K562 (cell line): ENCODE results near the gene DMAC2L. TPM values are rescaled to one million over a fixed set of nuclear protein-coding genes. Genes with fewer than 3 reads are reported as not detected.
A peak's percentile ranks its signal among the peaks of the same experiment; 100 is the strongest.

Experiments used
- BCL6 ChIP-seq: fragments of 250-450 bp; sonication (Bioruptor Pico); IDR thresholded peaks from 2 replicates; pipeline ENCODE4 v1.4.0; 2020
- CBX2 ChIP-seq: fragments of 200-600 bp; sonication (generic); IDR thresholded peaks from one replicate; pipeline ENCODE4 v1.6.1; 2012; ENCODE audit warnings: mild to moderate bottlenecking, low read length, inconsistent platforms; ENCODE audit not compliant: insufficient read depth, poor library complexity, severe bottlenecking
- CBX8 ChIP-seq: fragments of 200-600 bp; sonication (generic); IDR thresholded peaks from 2 replicates; pipeline ENCODE4 v1.6.1; 2012; ENCODE audit warnings: borderline replicate concordance, mixed run types, low read depth, mild to moderate bottlenecking, moderate library complexity, mixed read lengths, low read length, control low read depth, inconsistent platforms; ENCODE audit not compliant: poor library complexity, severe bottlenecking; ENCODE audit errors: extremely low read depth
- CC2D1A ChIP-seq: fragments of 450-650 bp; IDR thresholded peaks from 2 replicates; pipeline ENCODE4 v1.6.1; 2017; ENCODE audit warnings: mild to moderate bottlenecking
- ESRRA ChIP-seq: fragments of 450-650 bp; IDR thresholded peaks from 2 replicates; pipeline ENCODE4 v1.6.1; 2014; ENCODE audit warnings: low read depth, mild to moderate bottlenecking, moderate library complexity, borderline replicate concordance
- FOXM1 ChIP-seq, 2 experiments: fragments of 450-650 bp in 1 of 2; sonication (generic) in 1 of 2; formaldehyde crosslinking in 1 of 2; IDR thresholded peaks; 2 replicates each; pipeline versions ENCODE4 v1.6.1 to v1.9.0; 2017 to 2022; ENCODE audit warnings: low read depth in 2 of 2, mild to moderate bottlenecking in 2 of 2, missing genetic modification reagents in 1 of 2, moderate library complexity in 1 of 2
- GABPB1 ChIP-seq: sonication (generic); formaldehyde crosslinking; IDR thresholded peaks from 2 replicates; pipeline ENCODE4 v1.8.0; 2022; ENCODE audit warnings: mild to moderate bottlenecking, missing genetic modification reagents
- HDAC1 ChIP-seq, 2 experiments: fragments of 450-650 bp; IDR thresholded peaks; 2 replicates each; pipeline ENCODE4 v1.6.1; 2016 to 2017; ENCODE audit warnings: inconsistent platforms in 1 of 2, mild to moderate bottlenecking in 1 of 2, moderate library complexity in 1 of 2
- PCBP1 ChIP-seq: fragments of 200-400 bp; formaldehyde crosslinking; IDR thresholded peaks from 2 replicates; pipeline ENCODE4 v1.6.1; 2018; ENCODE audit warnings: mild to moderate bottlenecking, low read depth, low read length; ENCODE audit not compliant: poor library complexity, severe bottlenecking
- SUPT5H ChIP-seq: fragments of 450-650 bp; IDR thresholded peaks from 2 replicates; pipeline ENCODE4 v1.6.1; 2016
- TAF1 ChIP-seq: IDR thresholded peaks from 2 replicates; pipeline ENCODE4 v1.6.1; 2011; ENCODE audit warnings: mild to moderate bottlenecking, low read length, moderate library complexity; ENCODE audit not compliant: insufficient read depth, control insufficient read depth, severe bottlenecking; ENCODE audit errors: extremely low read depth
- ZC3H4 ChIP-seq: sonication (generic); formaldehyde crosslinking; IDR thresholded peaks from 2 replicates; pipeline ENCODE4 v1.9.0; 2021; ENCODE audit warnings: missing genetic modification reagents, borderline replicate concordance
- ZEB2 ChIP-seq: fragments of 450-650 bp; IDR thresholded peaks from 2 replicates; pipeline ENCODE4 v1.6.1; 2016
- ZNF24 ChIP-seq: fragments of 450-650 bp; IDR thresholded peaks from 2 replicates; pipeline ENCODE4 v1.6.1; 2016
- polyA plus RNA-seq, 8 experiments: library from polyadenylated mRNA; depleted of rRNA in 4 of 8; stranded (reverse) in 5 of 8; unstranded in 3 of 8; fragments of >200 nt; fragmentation: Nextera tagmentation in 2 of 8; fragmentation: Illumina TruSeq in 1 of 8; extraction: Ambion mirVana in 2 of 8; extraction: Trizol in 1 of 8; gene quantifications; 2 replicates each; pipeline versions ENCODE4 v1.2.1 to v1.2.3, GENCODE V29; 2011 to 2014; ENCODE audit warnings: inconsistent platforms in 1 of 8, missing spikeins in 1 of 8
- total RNA-seq, 7 experiments: library from RNA; depleted of rRNA in 6 of 7; stranded (reverse); fragments of >200 nt in 6 of 7; fragmentation: Illumina TruSeq in 2 of 7; extraction: Trizol in 2 of 7; gene quantifications; 2 replicates each; pipeline versions ENCODE4 v1.2.1 to v1.2.3, GENCODE V29; 2011 to 2021; ENCODE audit warnings: low replicate concordance in 1 of 7
- TF ChIP-seq, protein P1 (sequence below): fragments of 450-650 bp; IDR thresholded peaks from 2 replicates; pipeline ENCODE4 v1.6.1; 2016; ENCODE audit warnings: mild to moderate bottlenecking, moderate library complexity
- TF ChIP-seq, protein P2 (sequence below): sonication (generic); formaldehyde crosslinking; IDR thresholded peaks from 2 replicates; pipeline ENCODE4 v1.9.0; 2022; ENCODE audit warnings: mild to moderate bottlenecking, missing genetic modification reagents

DMAC2L gene
- total and polyA plus RNA-seq, 9 of the 15 experiments (the other 6 are each of a cell fraction or from before 2014, with no cell fraction given) = 4.0 to 37.2 (median 9.3) TPM

DNA sequence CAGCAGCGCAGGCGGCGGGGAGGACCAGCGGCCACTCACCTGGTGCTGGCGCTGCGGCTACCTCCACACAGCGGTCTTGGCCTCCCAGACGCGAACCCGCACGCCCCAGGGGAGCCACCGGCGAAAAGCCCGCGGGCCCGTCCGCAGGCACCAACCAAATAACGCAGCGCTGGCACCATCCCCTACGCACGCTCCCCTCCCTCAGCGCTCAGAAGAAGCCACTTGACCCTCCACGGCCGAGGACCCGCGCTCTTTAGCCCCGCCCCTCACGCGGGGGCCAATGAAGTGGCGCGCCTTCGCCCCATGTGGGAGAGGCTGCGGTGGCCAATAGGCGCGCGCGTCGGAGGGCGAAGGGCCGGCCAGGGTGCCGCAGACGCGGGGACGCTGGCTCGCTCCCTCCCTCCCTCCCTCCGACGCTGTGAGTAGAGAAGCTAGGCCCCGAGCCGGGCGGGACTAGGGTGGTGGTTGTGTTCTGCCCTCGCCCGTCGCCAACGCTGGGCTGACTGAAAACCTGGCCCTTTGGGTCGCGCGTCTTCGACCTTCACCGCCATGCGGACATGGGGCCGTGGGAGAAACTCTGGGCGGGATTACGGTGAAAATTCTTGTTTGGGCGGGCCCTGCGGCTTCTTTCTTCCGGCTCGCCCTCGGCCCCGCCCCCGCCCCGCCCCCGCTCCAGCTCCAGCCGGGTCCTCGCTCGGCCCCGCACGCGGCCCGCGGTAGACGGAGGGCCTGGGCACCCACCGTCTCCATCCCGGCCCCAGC is at the start of gene DMAC2L, which contains the start of gene L2HGDH (continued):
- TF ChIP-seq, protein P1, sequence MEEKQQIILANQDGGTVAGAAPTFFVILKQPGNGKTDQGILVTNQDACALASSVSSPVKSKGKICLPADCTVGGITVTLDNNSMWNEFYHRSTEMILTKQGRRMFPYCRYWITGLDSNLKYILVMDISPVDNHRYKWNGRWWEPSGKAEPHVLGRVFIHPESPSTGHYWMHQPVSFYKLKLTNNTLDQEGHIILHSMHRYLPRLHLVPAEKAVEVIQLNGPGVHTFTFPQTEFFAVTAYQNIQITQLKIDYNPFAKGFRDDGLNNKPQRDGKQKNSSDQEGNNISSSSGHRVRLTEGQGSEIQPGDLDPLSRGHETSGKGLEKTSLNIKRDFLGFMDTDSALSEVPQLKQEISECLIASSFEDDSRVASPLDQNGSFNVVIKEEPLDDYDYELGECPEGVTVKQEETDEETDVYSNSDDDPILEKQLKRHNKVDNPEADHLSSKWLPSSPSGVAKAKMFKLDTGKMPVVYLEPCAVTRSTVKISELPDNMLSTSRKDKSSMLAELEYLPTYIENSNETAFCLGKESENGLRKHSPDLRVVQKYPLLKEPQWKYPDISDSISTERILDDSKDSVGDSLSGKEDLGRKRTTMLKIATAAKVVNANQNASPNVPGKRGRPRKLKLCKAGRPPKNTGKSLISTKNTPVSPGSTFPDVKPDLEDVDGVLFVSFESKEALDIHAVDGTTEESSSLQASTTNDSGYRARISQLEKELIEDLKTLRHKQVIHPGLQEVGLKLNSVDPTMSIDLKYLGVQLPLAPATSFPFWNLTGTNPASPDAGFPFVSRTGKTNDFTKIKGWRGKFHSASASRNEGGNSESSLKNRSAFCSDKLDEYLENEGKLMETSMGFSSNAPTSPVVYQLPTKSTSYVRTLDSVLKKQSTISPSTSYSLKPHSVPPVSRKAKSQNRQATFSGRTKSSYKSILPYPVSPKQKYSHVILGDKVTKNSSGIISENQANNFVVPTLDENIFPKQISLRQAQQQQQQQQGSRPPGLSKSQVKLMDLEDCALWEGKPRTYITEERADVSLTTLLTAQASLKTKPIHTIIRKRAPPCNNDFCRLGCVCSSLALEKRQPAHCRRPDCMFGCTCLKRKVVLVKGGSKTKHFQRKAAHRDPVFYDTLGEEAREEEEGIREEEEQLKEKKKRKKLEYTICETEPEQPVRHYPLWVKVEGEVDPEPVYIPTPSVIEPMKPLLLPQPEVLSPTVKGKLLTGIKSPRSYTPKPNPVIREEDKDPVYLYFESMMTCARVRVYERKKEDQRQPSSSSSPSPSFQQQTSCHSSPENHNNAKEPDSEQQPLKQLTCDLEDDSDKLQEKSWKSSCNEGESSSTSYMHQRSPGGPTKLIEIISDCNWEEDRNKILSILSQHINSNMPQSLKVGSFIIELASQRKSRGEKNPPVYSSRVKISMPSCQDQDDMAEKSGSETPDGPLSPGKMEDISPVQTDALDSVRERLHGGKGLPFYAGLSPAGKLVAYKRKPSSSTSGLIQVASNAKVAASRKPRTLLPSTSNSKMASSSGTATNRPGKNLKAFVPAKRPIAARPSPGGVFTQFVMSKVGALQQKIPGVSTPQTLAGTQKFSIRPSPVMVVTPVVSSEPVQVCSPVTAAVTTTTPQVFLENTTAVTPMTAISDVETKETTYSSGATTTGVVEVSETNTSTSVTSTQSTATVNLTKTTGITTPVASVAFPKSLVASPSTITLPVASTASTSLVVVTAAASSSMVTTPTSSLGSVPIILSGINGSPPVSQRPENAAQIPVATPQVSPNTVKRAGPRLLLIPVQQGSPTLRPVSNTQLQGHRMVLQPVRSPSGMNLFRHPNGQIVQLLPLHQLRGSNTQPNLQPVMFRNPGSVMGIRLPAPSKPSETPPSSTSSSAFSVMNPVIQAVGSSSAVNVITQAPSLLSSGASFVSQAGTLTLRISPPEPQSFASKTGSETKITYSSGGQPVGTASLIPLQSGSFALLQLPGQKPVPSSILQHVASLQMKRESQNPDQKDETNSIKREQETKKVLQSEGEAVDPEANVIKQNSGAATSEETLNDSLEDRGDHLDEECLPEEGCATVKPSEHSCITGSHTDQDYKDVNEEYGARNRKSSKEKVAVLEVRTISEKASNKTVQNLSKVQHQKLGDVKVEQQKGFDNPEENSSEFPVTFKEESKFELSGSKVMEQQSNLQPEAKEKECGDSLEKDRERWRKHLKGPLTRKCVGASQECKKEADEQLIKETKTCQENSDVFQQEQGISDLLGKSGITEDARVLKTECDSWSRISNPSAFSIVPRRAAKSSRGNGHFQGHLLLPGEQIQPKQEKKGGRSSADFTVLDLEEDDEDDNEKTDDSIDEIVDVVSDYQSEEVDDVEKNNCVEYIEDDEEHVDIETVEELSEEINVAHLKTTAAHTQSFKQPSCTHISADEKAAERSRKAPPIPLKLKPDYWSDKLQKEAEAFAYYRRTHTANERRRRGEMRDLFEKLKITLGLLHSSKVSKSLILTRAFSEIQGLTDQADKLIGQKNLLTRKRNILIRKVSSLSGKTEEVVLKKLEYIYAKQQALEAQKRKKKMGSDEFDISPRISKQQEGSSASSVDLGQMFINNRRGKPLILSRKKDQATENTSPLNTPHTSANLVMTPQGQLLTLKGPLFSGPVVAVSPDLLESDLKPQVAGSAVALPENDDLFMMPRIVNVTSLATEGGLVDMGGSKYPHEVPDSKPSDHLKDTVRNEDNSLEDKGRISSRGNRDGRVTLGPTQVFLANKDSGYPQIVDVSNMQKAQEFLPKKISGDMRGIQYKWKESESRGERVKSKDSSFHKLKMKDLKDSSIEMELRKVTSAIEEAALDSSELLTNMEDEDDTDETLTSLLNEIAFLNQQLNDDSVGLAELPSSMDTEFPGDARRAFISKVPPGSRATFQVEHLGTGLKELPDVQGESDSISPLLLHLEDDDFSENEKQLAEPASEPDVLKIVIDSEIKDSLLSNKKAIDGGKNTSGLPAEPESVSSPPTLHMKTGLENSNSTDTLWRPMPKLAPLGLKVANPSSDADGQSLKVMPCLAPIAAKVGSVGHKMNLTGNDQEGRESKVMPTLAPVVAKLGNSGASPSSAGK = peak; percentile 99
- TF ChIP-seq HDAC1 (IDR thresholded peaks at IDR 0.05) (peak in 1 of 2 experiments; percentile 72; a peak in 2 of 4 replicates), BCL6 (CRISPR knock-in tag) (no peak), PCBP1 (peak; percentile 57), GABPB1 (CRISPR knock-in tag) (peak; percentile 80), CBX8 (no peak), ZEB2 (peak; percentile 82; the same call in 1 of the 2 replicates), FOXM1 (IDR thresholded peaks at IDR 0.05; ENCODE audit: low read depth) (no peak), FOXM1 (CRISPR knock-in tag; IDR thresholded peaks at IDR 0.05; ENCODE audit: low read depth) (peak; percentile 65; the same call in 1 of the 2 replicates), ZNF24 (0 out of 2 replicates have a peak, but pooled peaks have one; percentile 20), TAF1 (peak; percentile 32), ESRRA (peak; percentile 34; the same call in 1 of the 2 replicates), ZC3H4 (no peak), SUPT5H (peak; percentile 73), CC2D1A (no peak), CBX2 (no peak)
- TF ChIP-seq, protein P2, sequence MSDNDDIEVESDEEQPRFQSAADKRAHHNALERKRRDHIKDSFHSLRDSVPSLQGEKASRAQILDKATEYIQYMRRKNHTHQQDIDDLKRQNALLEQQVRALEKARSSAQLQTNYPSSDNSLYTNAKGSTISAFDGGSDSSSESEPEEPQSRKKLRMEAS (CRISPR knock-in tag) = peak; percentile 97
